A204.1 (cell line): ENCODE results near the gene MYO1D.

Experiments used
- FAIRE-seq: peaks from 2 replicates; lab custom pipeline; 2012; peaks lifted over from hg19 to GRCh38; lab: Jason Lieb, UNC

The MYO1D gene

DNA sequence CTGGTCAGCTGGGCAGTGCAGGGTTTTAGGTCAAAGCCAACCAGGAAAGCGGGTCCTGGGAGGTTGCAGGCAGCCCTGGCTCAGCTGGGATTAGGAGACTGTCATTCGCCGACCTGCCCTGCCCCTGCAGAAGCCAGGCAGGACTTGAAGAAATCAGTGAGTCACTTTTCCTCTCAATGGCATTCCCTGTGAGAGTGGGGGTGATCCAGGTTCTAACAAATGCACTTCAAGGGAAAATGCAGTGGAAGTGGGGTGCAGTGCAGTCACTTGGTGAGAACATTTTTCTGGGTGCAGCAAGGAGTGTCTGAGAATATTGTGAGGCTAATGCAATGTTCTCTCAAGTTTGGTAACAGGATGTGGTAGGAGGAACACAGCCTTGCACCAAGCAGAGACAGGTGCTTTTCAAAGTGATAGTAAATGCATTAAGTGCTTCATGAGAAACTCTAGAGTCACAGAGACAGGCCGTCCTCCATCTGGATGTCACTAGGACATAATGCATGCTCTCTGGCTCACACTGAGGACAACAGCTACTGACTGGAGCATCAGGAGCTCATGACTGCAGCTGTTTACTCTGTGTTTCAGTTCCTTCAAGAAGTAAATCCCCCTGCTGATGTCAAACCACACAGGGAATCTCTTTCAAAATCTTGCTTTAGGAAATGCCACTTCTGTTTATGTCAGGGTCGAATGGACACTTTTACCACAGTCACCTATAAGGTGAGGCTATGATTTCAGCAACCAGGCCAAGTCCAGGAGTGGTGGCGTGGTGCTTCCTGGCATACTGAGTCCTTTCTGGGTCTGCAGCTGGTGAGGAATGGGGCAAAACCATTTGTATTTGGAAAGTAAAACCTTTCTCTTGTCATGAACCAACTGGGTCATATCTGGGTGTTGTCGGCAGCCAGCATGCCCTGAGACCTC lies 373.4 kb downstream of the MYO1D start:
- FAIRE-seq = no peak

DNA sequence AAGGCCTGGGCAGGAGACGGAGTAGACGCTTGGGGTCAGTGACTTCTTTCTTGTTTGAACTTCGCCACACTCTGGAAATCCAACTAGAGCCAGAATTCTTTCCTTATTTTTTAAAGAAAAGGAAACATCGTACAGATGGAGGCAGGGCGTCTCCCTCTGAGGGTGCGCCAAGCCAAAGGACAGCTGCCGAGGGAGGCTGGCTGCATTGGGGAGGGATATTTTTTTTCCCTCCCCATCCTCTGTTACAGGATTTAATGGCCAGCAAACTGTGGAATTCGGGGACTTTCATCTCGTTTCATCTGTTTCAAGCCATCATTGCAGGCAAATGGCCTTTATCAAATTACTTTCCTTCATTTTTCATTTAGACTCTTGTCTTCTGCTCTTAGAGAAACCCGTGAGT lies 374.2 kb downstream of the MYO1D start:
- FAIRE-seq = no peak

DNA sequence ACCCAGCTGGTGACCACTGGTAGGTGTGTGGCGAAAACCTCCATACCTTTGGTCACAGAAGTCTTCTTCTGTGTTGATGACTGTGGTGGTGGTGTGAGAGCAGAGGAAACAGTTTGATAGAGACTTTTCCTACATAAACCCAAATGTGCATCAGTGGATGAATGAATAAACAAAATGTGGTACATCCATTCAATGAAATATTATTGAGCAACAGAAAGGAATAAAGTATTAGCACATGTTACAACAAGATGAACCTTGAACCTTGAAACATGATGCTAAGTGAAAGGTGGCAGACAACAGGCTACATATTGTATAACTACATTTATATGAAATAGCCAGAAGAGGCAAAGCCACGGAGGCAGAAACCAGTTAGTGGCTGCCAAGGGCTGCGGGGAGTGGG lies 374.9 kb downstream of the MYO1D start:
- no peak for FAIRE-seq

GRCh38 chr17:32498391-32498790 lies 378.5 kb downstream of the MYO1D start:
- no peak for FAIRE-seq

DNA sequence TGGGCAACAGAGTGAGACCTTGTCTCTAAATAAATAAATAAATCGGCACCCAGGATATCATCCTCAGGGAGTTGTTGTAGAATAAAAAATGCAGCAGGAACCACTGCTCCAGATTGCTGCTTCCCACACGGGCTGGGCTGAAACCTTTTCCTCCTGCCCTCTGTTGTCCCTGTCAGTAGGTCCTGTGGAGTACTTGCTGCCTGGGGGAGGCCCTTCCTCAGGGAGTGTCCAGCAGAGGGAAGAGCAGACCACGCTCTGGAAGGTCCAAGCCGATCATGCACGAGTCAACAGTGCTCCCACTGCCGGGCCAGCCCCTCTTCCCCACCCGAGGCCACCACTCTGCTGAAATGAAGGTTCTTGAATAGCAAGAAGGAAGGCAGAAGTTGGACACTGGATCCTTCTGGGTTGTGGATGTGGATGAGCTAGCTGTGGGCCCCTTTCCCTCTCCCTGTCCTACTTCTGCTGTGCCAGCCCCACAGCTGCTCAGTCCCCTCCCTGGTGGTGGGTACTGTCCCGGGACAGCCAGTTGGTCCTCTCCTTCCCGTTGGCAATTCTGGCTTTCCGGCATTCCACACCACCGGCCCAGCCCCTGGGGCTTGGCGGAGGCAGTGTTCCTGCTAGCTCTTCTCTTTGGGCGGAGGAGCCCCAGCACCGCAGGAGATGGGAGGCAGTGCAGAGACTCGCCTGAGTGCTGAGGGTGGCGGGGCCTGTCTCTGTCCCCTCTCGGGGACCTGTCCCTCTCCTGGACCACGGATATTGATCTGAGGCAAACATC lies 379.3 kb downstream of the MYO1D start:
- FAIRE-seq = no peak

- no peak for FAIRE-seq
Observed at GRCh38 chr17:32496395-32497073, 380.4 kb downstream of the MYO1D start.

DNA sequence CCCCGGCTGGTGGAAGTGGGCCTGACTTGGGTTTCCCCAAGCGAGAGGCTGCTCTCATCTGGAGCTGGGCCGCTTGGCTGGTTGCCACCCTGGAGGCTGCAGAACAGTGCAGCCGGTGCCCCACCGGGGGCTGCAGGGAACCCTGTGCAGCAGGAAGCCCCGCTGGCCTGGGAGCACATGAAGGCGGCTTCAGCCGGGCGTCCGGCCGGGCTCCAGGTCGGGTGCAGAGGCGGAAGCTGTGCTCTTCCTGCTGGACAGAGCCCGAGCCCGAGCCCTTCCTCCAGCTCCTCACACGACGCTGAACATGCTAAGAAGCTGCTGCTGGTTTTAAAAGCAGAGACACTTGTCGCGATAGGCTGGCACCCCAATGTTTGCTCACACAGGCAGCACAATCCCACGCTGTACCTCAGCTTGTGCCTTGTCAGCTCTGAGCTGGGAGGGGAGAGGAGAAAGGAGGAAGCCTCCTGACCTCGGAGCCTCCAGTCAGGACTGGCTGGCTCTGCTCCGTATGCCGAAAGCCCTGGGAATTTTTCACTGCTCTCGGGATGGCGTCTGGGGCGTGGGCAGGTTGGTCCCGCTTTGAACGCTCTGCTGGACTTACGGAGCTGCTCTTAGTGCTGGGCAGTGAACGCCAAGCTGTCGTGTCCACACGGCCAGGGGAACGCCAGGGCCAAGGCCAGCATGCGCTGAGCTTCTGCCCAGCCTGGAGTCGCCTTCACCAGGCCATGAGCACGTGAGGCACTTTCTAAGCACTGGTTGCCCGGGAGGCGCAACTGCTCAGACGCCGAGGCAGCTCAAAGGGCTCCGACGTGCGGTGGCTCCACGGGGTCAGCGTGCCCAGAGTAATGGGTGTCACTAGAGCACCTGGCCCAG lies 381.3 kb downstream of the MYO1D start:
- FAIRE-seq = no peak

GRCh38 chr17:32494621-32495358 lies 382.1 kb downstream of the MYO1D start:
- FAIRE-seq = no peak

GRCh38 chr17:32493976-32494513 lies 382.9 kb downstream of the MYO1D start:
- FAIRE-seq = no peak

DNA sequence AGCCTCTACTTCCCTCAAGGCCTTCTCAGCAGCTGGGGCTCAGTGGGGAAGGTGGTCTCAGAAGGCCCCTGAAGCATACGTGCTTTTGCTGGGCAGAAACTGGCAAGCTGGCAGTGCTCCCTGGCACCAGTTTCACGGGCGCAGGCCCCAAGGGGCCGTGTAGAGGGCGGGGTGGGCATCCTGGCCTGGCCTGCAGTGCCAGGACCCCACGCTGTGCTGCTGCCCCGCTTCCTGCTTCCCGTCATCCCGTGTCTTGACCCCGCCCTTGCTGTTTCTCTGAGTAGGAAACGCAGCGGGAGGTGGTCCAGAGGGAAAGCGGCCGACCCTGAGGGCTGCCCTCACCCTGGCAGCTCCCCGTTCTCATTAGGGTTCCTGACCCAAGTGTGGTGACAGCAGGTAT lies 383.4 kb downstream of the MYO1D start:
- no peak for FAIRE-seq

DNA sequence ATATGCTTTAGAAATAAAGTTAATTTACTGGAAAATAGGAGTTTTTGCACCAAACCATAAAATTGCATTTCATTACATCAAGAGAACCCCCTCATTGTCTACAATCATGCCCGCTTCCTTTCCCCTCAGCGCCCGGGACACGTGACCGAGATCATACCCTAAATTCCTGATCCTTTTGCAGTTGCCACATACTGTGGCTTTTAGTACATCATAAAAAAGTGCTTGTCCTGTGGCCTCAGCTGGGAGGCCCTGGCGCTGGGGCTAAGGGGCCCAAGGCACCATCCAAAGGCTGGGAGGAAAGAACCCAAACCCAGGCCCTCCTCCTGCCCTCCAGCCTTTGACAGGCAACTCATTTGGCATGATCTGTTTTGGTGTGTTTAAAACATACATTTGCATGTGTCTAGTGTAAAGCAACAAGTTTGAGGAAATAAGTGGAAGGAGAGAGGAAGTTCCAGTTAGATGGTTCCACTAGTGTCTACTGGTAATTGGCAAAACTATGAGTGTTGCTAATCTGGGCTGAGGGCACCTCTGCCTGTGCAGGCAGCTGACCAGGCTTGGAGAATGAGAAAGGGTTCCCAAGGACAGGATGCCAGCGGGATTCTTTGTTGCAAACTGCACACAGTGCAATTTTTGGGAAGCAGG lies 384.2 kb downstream of the MYO1D start:
- no peak for FAIRE-seq

DNA sequence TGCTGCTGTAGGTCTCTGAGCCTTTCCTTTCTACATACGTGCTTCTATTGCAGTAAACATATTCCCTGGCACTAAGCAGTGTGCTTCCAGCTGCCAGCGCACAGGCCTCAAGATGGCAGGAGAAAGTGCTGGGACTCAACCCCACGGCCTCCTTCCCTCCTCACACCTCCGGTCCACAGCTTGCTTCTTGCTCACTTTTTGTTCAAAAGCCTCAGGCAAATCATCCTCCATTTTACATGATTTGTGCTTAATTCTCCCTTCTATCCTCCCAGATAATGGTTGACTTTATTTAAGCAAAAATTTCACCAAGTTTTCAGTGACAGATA lies 384.7 kb downstream of the MYO1D start:
- no peak for FAIRE-seq

GRCh38 chr17:32491371-32492263 lies 385.3 kb downstream of the MYO1D start:
- FAIRE-seq = no peak

GRCh38 chr17:32490101-32490482 lies 386.8 kb downstream of the MYO1D start:
- FAIRE-seq = no peak

DNA sequence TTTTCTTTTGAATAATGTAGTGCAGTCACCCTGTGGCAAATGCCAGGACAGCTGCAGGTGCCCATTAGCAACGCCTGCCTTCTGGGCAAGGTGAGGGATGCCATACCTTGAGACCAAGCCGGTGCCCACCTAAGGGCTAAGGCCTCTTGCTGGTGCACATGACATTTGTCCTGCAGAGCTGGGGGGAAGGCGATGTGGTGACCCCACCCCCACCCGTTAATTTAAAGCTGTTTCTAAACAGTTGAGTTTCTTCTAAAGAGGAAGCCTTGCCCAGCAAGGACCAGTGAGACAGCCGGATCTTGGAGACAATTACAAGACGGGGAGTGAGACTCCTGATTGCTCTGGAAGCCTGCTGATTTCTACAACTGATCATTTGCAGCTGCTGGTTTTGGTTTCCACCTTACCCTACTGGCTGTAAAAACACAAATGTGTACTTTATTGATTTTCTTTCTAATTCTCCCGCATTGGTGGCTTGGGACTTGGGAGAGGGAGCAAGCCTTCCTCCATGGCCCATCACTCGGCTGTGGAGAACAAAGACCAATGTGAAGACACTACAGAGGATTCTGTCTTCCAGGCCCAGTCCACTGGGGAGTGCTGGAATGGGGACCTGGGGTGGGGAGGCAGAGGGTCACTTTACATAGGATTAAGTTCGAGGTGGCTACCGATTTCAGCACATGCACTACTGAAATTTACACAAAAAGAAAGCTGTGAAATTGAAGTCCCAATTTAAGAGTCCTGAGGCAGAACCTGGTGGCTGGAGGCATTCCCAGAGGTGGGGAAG lies 387.4 kb downstream of the MYO1D start:
- FAIRE-seq = no peak

DNA sequence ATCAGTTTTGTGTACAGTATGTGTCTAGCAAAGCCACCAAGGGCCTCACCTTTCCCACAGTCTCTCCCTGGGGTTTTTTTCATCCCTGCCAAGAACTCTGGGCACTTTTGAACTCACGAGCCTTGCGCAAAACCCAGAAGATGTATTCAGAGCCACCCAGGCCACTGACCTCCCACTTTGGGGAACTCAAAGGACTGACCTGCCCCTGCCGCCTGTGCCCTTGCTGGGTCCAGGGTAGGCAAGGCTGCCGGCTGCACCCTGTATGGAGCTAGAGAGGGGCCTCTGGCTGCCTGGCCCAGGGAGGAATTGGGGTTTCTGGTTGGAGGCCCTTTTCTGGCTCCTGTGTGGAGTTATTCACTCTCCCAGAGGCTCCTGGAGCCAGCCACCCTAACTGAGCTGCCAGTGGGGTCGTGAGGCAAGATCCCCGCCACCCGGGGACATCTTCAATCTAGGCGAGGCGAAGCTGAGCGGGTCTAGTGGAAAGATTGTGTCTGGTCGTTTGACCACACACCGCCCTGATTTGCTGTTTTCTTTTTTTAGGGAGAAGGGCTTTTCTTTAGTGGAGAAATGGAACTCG lies 388.2 kb downstream of the MYO1D start:
- no peak for FAIRE-seq

DNA sequence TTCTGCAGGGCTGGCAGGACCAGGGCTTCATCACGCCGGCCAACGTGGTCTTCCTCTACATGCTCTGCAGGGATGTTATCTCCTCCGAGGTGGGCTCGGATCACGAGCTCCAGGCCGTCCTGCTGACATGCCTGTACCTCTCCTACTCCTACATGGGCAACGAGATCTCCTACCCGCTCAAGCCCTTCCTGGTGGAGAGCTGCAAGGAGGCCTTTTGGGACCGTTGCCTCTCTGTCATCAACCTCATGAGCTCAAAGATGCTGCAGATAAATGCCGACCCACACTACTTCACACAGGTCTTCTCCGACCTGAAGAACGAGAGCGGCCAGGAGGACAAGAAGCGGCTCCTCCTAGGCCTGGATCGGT lies 388.8 kb downstream of the MYO1D start:
- no peak for FAIRE-seq

- no peak for FAIRE-seq
Observed at GRCh38 chr17:32487473-32488176, 389.3 kb downstream of the MYO1D start.
